ENCODE results near the gene TMTC3.
A peak's percentile ranks its signal among the peaks of the same experiment; 100 is the strongest.

The TMTC3 gene

GRCh38 chr12:88227263-88227662 lies 85.2 kb downstream of the TMTC3 start:
- no peak for DNase-seq (ENCODE audit: low read depth)

- DNase-seq (ENCODE audit: low read depth), result no peak
Measured at GRCh38 chr12:88227871-88228270, 85.8 kb downstream of the TMTC3 start.

- no peak for DNase-seq (ENCODE audit: low read depth)
Measured at GRCh38 chr12:88228720-88229119, 86.6 kb downstream of the TMTC3 start.

- no peak for DNase-seq (ENCODE audit: low read depth)
Measured at GRCh38 chr12:88230271-88230670, 88.2 kb downstream of the TMTC3 start.

GRCh38 chr12:88235183-88235833 lies 93.2 kb downstream of the TMTC3 start:
- no peak for DNase-seq (ENCODE audit: low read depth)

GRCh38 chr12:88237954-88238353 lies 95.8 kb downstream of the TMTC3 start:
- DNase-seq (ENCODE audit: low read depth), result no peak

- no peak for DNase-seq (ENCODE audit: low read depth)
Measured at GRCh38 chr12:88238406-88238805, 96.3 kb downstream of the TMTC3 start.

GRCh38 chr12:88241862-88242570 lies 99.9 kb downstream of the TMTC3 start:
- DNase-seq (ENCODE audit: low read depth), result peak; percentile 86

- DNase-seq (ENCODE audit: low read depth), result peak; percentile 70
Measured at GRCh38 chr12:88242571-88242925, 100.4 kb downstream of the TMTC3 start.

- DNase-seq (ENCODE audit: low read depth), result no peak
Measured at GRCh38 chr12:88242939-88243338, 100.8 kb downstream of the TMTC3 start.

GRCh38 chr12:88243982-88244381 lies 101.9 kb downstream of the TMTC3 start:
- DNase-seq (ENCODE audit: low read depth), result peak; percentile 14

- peak; percentile 30 for DNase-seq (ENCODE audit: low read depth)
Measured at GRCh38 chr12:88245905-88246304, 103.8 kb downstream of the TMTC3 start.

- DNase-seq (ENCODE audit: low read depth), result peak; percentile 85
Measured at GRCh38 chr12:88247241-88247643, 105.1 kb downstream of the TMTC3 start.

GRCh38 chr12:88248606-88249005 lies 106.5 kb downstream of the TMTC3 start:
- no peak for DNase-seq (ENCODE audit: low read depth)
